ENCODE results near the gene ACBD7. TPM values are rescaled to one million over a fixed set of nuclear protein-coding genes. Genes with fewer than 3 reads are reported as not detected.

Gene ACBD7
- total and polyA plus RNA-seq, 9 of the 15 experiments (the other 6 are each of a cell fraction or from before 2014, with no cell fraction given) = 0.21 to 3.2 (median 0.84) TPM

DNA sequence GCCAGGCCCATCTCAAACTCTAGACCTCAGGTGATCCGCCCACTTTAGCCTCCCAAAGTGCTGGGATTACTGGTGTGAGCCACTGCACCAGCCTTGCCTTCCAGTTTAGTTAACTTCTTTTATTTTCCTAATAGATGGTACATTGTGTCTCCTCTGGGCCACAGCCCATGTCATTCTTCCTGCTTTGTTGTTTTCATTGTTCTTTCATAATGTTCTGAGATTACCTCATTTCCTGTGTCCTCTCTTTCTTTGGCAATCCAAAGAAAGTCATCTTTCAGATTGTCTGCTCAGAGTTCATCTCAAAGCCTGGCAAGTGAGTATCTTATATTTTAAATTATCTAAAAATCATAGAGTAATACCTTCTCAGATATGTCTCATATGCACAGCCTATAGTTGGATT lies 44.9 kb downstream of the ACBD7 start, which contains the start of gene OLAH:
Gene OLAH (plus strand): TSS at position 270 of the 400 bp plus-strand sequence. CDS start 3,346 bp downstream, outside the sequence.
- POLR2A ChIA-PET = no interaction called here
- H3K36me3 ChIP-seq (ENCODE audit: control insufficient read depth, insufficient read depth, low read length) = no peaks in the 10 kb centered on the region
- intact Hi-C loops (cut with micrococcal nuclease) (no loop called here), in situ Hi-C loops (cut with MboI) (no loop called here)
- ATAC-seq = no peak
- CTCF ChIA-PET (ENCODE audit: low intra/inter-chr PET ratio) = no interaction called here
- no peak within 1 kb of the TSS for H3K9ac ChIP-seq (ENCODE audit: insufficient read depth in 1 of 2, low read depth in 2 of 2, low read length in 2 of 2)
- H3K27ac ChIP-seq (ENCODE audit: extremely low read depth, low read depth, low read length) = no peak within 1 kb of the TSS
- no peaks in the 10 kb centered on the region for H4K20me1 ChIP-seq (replicated peaks; ENCODE audit: control insufficient read depth, insufficient read depth, low read length)
- H3K27me3 ChIP-seq (ENCODE audit: control insufficient read depth in 2 of 2, insufficient read depth in 2 of 2, low read length in 2 of 2) = peaks cover 0 to 8% of the 10 kb centered on the region in 2 experiments; a peak in 2 of 5 replicates
- BruUV-seq (replicated peaks) = no TSS peak
- WGBS (ENCODE audit: insufficient coverage, low coverage, missing lambda C conversion rate) = 13% methylated on average over 1 of the region's 1 CpG
- H2AFZ ChIP-seq (ENCODE audit: low read depth, low read length) = no peak within 1 kb of the TSS
- no peak for FAIRE-seq
- H3K4me2 ChIP-seq (ENCODE audit: insufficient read depth, low read length) = no peak within 1 kb of the TSS
- H3K4me3 ChIP-seq = no peak within 1 kb of the TSS
- no peaks in the 10 kb centered on the region for H3K9me1 ChIP-seq (ENCODE audit: control insufficient read depth, insufficient read depth, low read length)
- no peaks in the 10 kb centered on the region for H3K4me1 ChIP-seq (replicated peaks in 1 of 2; ENCODE audit: control insufficient read depth in 2 of 2, insufficient read depth in 2 of 2, low read length in 2 of 2)
- no peaks in the 10 kb centered on the region for H3K9me3 ChIP-seq (replicated peaks; ENCODE audit: control insufficient read depth, insufficient read depth, low read depth, low read length)
- no peak for DNase-seq (ENCODE audit: extremely low read depth in 1 of 4, low spot score in 3 of 4)
- H3K79me2 ChIP-seq (ENCODE audit: control insufficient read depth, insufficient read depth, low read length) = no peaks in the 10 kb centered on the region
- TF ChIP-seq, protein P1, sequence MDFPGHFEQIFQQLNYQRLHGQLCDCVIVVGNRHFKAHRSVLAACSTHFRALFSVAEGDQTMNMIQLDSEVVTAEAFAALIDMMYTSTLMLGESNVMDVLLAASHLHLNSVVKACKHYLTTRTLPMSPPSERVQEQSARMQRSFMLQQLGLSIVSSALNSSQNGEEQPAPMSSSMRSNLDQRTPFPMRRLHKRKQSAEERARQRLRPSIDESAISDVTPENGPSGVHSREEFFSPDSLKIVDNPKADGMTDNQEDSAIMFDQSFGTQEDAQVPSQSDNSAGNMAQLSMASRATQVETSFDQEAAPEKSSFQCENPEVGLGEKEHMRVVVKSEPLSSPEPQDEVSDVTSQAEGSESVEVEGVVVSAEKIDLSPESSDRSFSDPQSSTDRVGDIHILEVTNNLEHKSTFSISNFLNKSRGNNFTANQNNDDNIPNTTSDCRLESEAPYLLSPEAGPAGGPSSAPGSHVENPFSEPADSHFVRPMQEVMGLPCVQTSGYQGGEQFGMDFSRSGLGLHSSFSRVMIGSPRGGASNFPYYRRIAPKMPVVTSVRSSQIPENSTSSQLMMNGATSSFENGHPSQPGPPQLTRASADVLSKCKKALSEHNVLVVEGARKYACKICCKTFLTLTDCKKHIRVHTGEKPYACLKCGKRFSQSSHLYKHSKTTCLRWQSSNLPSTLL (IDR thresholded peaks at IDR 0.05) = no peak
- no peak for TF ChIP-seq NFYB (IDR thresholded peaks at IDR 0.05; ENCODE audit: extremely low read depth, insufficient read length)
- TF ChIP-seq TBP (optimal IDR thresholded peaks at IDR 0.05; ENCODE audit: low read depth, low read length) = no peak
- TF ChIP-seq, protein P2, sequence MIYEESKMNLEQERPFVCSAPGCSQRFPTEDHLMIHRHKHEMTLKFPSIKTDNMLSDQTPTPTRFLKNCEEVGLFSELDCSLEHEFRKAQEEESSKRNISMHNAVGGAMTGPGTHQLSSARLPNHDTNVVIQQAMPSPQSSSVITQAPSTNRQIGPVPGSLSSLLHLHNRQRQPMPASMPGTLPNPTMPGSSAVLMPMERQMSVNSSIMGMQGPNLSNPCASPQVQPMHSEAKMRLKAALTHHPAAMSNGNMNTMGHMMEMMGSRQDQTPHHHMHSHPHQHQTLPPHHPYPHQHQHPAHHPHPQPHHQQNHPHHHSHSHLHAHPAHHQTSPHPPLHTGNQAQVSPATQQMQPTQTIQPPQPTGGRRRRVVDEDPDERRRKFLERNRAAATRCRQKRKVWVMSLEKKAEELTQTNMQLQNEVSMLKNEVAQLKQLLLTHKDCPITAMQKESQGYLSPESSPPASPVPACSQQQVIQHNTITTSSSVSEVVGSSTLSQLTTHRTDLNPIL (CRISPR knock-in tag; IDR thresholded peaks at IDR 0.05) = no peak
- no peak for TF ChIP-seq TOE1 (IDR thresholded peaks at IDR 0.05; ENCODE audit: borderline replicate concordance)
- no peak for TF ChIP-seq TOE1 (CRISPR knock-in tag; IDR thresholded peaks at IDR 0.05; ENCODE audit: borderline replicate concordance, low read depth)
- TF ChIP-seq ZC3H8 (IDR thresholded peaks at IDR 0.05) = no peak
- peak in 1 of 2 experiments; percentile 41; a peak in 2 of 4 replicates for TF ChIP-seq TRIM24 (IDR thresholded peaks at IDR 0.05)
- TF ChIP-seq, protein P3, sequence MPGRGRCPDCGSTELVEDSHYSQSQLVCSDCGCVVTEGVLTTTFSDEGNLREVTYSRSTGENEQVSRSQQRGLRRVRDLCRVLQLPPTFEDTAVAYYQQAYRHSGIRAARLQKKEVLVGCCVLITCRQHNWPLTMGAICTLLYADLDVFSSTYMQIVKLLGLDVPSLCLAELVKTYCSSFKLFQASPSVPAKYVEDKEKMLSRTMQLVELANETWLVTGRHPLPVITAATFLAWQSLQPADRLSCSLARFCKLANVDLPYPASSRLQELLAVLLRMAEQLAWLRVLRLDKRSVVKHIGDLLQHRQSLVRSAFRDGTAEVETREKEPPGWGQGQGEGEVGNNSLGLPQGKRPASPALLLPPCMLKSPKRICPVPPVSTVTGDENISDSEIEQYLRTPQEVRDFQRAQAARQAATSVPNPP (IDR thresholded peaks at IDR 0.05; ENCODE audit: borderline replicate concordance, insufficient read depth, insufficient read length) = no peak
- TF ChIP-seq PTBP1 (IDR thresholded peaks at IDR 0.05; ENCODE audit: low read depth, low read length) = no peak
- no peak for TF ChIP-seq ZNF696 (CRISPR knock-in tag; conservative IDR thresholded peaks at IDR 0.05)
- TF ChIP-seq ZNF311 (CRISPR knock-in tag; IDR thresholded peaks at IDR 0.05) = no peak
- no peak for TF ChIP-seq CEBPG (CRISPR knock-in tag; IDR thresholded peaks at IDR 0.05)
- TF ChIP-seq CEBPG (tag; conservative IDR thresholded peaks at IDR 0.05 in 1 of 2, IDR thresholded peaks at IDR 0.05 in 1 of 2) = peak in 1 of 2 experiments; percentile 84; a peak in 2 of 4 replicates
- no peak for TF ChIP-seq ZNF785 (CRISPR knock-in tag; IDR thresholded peaks at IDR 0.05)
- no peak for TF ChIP-seq ZNF165 (CRISPR knock-in tag; IDR thresholded peaks at IDR 0.05; ENCODE audit: borderline replicate concordance)
- no peak for TF ChIP-seq ETV6 (IDR thresholded peaks at IDR 0.05; ENCODE audit: borderline replicate concordance in 1 of 2, low read depth in 2 of 2, low read length in 1 of 2)
- no peak for TF ChIP-seq ETV6 (CRISPR knock-in tag; IDR thresholded peaks at IDR 0.05; ENCODE audit: borderline replicate concordance)
